ENCODE results near the gene SF3A2.

The SF3A2 gene

DNA sequence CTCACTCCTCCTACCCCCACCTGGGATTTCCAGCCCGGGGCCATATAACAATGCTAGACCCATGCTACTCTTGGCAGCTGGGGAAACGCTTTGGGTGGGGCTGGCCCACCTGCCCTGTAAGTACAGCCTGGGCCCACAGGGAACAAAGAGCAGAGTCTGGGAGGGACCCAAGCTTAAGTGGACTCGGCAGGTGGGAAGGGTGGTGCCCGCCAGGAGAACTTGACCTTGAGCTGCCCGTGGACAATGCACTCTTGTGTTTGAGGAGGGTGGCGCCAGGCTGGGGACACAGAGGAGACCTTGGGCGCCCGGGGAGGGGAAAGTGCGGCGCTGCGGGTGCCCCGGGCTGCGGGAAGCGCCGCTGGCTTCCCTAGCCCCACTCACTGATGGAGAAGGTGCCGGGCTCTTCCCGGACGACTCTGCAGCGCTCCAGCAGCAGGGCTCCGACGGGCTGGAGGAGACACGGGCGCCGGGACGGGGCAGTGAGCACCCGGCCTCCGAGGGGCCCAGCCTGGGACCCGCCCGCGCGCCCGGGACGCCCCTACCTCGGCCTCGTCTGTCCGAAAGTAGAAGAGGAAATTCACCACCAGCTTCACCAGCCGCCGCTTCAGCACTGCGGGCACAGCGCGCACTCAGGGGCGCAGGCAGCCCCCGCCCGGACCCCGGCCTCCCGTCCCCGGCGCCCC is 1.1 kb upstream of the SF3A2 start (continued):
- peak; percentile 93 for TF ChIP-seq GLIS1 (tag by site-specific recombination; IDR thresholded peaks at IDR 0.05)
- no peak for TF ChIP-seq ZNF48 (tag by site-specific recombination; IDR thresholded peaks at IDR 0.05)
- TF ChIP-seq ZNF133 (tag by site-specific recombination; IDR thresholded peaks at IDR 0.05), result no peak
- TF ChIP-seq KLF1 (tag by site-specific recombination; IDR thresholded peaks at IDR 0.05), result peak; percentile 97
- TF ChIP-seq ZNF473 (tag by site-specific recombination; IDR thresholded peaks at IDR 0.05), result no peak
- TF ChIP-seq SP7 (tag by site-specific recombination; IDR thresholded peaks at IDR 0.05), result no peak; the same call in 1 of the 2 replicates
- TF ChIP-seq, protein P1, sequence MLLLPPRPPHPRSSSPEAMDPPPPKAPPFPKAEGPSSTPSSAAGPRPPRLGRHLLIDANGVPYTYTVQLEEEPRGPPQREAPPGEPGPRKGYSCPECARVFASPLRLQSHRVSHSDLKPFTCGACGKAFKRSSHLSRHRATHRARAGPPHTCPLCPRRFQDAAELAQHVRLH (tag by site-specific recombination; IDR thresholded peaks at IDR 0.05), result no peak
- no peak for TF ChIP-seq SCRT2 (tag by site-specific recombination; IDR thresholded peaks at IDR 0.05)
- TF ChIP-seq KLF16 (tag by site-specific recombination; IDR thresholded peaks at IDR 0.05), result no peak
- no peak for TF ChIP-seq ZNF169 (tag by site-specific recombination; IDR thresholded peaks at IDR 0.05)
- peak; percentile 13; the same call in 1 of the 2 replicates for TF ChIP-seq ZBTB20 (tag by site-specific recombination; IDR thresholded peaks at IDR 0.05)
- TF ChIP-seq KLF10 (tag by site-specific recombination; IDR thresholded peaks at IDR 0.05), result no peak
- TF ChIP-seq ZNF350 (tag by site-specific recombination; IDR thresholded peaks at IDR 0.05), result no peak
- peak; percentile 41; the same call in 1 of the 2 replicates for TF ChIP-seq ZNF394 (tag by site-specific recombination; IDR thresholded peaks at IDR 0.05; ENCODE audit: borderline replicate concordance)
- no peak for TF ChIP-seq ZNF561 (tag by site-specific recombination; IDR thresholded peaks at IDR 0.05; ENCODE audit: borderline replicate concordance)
- peak; percentile 44 for TF ChIP-seq GLIS2 (tag by site-specific recombination; IDR thresholded peaks at IDR 0.05)
- TF ChIP-seq, protein P2, sequence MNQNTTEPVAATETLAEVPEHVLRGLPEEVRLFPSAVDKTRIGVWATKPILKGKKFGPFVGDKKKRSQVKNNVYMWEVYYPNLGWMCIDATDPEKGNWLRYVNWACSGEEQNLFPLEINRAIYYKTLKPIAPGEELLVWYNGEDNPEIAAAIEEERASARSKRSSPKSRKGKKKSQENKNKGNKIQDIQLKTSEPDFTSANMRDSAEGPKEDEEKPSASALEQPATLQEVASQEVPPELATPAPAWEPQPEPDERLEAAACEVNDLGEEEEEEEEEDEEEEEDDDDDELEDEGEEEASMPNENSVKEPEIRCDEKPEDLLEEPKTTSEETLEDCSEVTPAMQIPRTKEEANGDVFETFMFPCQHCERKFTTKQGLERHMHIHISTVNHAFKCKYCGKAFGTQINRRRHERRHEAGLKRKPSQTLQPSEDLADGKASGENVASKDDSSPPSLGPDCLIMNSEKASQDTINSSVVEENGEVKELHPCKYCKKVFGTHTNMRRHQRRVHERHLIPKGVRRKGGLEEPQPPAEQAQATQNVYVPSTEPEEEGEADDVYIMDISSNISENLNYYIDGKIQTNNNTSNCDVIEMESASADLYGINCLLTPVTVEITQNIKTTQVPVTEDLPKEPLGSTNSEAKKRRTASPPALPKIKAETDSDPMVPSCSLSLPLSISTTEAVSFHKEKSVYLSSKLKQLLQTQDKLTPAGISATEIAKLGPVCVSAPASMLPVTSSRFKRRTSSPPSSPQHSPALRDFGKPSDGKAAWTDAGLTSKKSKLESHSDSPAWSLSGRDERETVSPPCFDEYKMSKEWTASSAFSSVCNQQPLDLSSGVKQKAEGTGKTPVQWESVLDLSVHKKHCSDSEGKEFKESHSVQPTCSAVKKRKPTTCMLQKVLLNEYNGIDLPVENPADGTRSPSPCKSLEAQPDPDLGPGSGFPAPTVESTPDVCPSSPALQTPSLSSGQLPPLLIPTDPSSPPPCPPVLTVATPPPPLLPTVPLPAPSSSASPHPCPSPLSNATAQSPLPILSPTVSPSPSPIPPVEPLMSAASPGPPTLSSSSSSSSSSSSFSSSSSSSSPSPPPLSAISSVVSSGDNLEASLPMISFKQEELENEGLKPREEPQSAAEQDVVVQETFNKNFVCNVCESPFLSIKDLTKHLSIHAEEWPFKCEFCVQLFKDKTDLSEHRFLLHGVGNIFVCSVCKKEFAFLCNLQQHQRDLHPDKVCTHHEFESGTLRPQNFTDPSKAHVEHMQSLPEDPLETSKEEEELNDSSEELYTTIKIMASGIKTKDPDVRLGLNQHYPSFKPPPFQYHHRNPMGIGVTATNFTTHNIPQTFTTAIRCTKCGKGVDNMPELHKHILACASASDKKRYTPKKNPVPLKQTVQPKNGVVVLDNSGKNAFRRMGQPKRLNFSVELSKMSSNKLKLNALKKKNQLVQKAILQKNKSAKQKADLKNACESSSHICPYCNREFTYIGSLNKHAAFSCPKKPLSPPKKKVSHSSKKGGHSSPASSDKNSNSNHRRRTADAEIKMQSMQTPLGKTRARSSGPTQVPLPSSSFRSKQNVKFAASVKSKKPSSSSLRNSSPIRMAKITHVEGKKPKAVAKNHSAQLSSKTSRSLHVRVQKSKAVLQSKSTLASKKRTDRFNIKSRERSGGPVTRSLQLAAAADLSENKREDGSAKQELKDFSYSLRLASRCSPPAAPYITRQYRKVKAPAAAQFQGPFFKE (tag by site-specific recombination; IDR thresholded peaks at IDR 0.05; ENCODE audit: borderline replicate concordance), result no peak
- TF ChIP-seq ZNF248 (tag by site-specific recombination; IDR thresholded peaks at IDR 0.05), result no peak
- TF ChIP-seq, protein P3, sequence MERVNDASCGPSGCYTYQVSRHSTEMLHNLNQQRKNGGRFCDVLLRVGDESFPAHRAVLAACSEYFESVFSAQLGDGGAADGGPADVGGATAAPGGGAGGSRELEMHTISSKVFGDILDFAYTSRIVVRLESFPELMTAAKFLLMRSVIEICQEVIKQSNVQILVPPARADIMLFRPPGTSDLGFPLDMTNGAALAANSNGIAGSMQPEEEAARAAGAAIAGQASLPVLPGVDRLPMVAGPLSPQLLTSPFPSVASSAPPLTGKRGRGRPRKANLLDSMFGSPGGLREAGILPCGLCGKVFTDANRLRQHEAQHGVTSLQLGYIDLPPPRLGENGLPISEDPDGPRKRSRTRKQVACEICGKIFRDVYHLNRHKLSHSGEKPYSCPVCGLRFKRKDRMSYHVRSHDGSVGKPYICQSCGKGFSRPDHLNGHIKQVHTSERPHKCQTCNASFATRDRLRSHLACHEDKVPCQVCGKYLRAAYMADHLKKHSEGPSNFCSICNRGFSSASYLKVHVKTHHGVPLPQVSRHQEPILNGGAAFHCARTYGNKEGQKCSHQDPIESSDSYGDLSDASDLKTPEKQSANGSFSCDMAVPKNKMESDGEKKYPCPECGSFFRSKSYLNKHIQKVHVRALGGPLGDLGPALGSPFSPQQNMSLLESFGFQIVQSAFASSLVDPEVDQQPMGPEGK (tag by site-specific recombination; IDR thresholded peaks at IDR 0.05), result peak; percentile 72; the same call in 1 of the 2 replicates
- TF ChIP-seq ZNF529 (tag by site-specific recombination; IDR thresholded peaks at IDR 0.05; ENCODE audit: insufficient replicate concordance), result no peak
- no peak for TF ChIP-seq YY1 (tag by site-specific recombination; IDR thresholded peaks at IDR 0.05)
- TF ChIP-seq ZNF416 (tag by site-specific recombination; IDR thresholded peaks at IDR 0.05), result no peak
- TF ChIP-seq ZIC2 (tag by site-specific recombination; IDR thresholded peaks at IDR 0.05), result peak; percentile 99
- TF ChIP-seq, protein P4, sequence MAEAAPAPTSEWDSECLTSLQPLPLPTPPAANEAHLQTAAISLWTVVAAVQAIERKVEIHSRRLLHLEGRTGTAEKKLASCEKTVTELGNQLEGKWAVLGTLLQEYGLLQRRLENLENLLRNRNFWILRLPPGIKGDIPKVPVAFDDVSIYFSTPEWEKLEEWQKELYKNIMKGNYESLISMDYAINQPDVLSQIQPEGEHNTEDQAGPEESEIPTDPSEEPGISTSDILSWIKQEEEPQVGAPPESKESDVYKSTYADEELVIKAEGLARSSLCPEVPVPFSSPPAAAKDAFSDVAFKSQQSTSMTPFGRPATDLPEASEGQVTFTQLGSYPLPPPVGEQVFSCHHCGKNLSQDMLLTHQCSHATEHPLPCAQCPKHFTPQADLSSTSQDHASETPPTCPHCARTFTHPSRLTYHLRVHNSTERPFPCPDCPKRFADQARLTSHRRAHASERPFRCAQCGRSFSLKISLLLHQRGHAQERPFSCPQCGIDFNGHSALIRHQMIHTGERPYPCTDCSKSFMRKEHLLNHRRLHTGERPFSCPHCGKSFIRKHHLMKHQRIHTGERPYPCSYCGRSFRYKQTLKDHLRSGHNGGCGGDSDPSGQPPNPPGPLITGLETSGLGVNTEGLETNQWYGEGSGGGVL (tag by site-specific recombination; IDR thresholded peaks at IDR 0.05), result peak; percentile 82
- no peak for TF ChIP-seq ZBTB1 (tag by site-specific recombination; IDR thresholded peaks at IDR 0.05)
- no peak for TF ChIP-seq ZNF555 (tag by site-specific recombination; conservative IDR thresholded peaks at IDR 0.05)
- no peak for TF ChIP-seq ZNF658 (tag by site-specific recombination; IDR thresholded peaks at IDR 0.05)
- peak; percentile 92 for TF ChIP-seq ZFP69B (tag by site-specific recombination; IDR thresholded peaks at IDR 0.05)
